Type B pancreatic cell (in vitro differentiated cells): ENCODE results near the gene NUMBL. TPM values are rescaled to one million over a fixed set of nuclear protein-coding genes. Genes with fewer than 3 reads are reported as not detected.
"Not testable (repeated sequence)": the region's sequence is repeated elsewhere in the genome, so short reads cannot be mapped to it uniquely, and the experiment has no call there.

Experiments
- DNase-seq: peaks from one replicate; pipeline ENCODE4 v3.0.0; 2021; ENCODE audit warnings: mixed read lengths; ENCODE audit not compliant: unreplicated experiment; ENCODE audit errors: extremely low spot score
- H3K27ac Mint-ChIP-seq: 2 replicates; pipeline ENCODE4 v1.8.0; 2021; ENCODE audit warnings: mild to moderate bottlenecking, mixed read lengths
- H3K27me3 Mint-ChIP-seq: 2 replicates; pipeline ENCODE4 v1.8.0; 2021; ENCODE audit warnings: mixed read lengths
- H3K36me3 Mint-ChIP-seq: 2 replicates; pipeline ENCODE4 v1.8.0; 2021; ENCODE audit warnings: mixed read lengths
- H3K4me1 Mint-ChIP-seq: one replicate; pipeline ENCODE4 v1.8.0; 2021; ENCODE audit warnings: mixed read lengths; ENCODE audit not compliant: unreplicated experiment
- H3K4me3 Mint-ChIP-seq: 2 replicates; pipeline ENCODE4 v1.8.0; 2021; ENCODE audit warnings: mild to moderate bottlenecking, mixed read lengths
- H3K9me3 Mint-ChIP-seq: 2 replicates; pipeline ENCODE4 v1.8.0; 2021; ENCODE audit warnings: mixed read lengths
- total RNA-seq: library from RNA; stranded (reverse); gene quantifications from 2 replicates; pipeline ENCODE4 v1.2.1, GENCODE V29; 2021; ENCODE audit warnings: low replicate concordance
- TF ChIP-seq, protein P1 (sequence below): fragments of 200-600 bp; sonication (generic); conservative IDR thresholded peaks from 2 replicates; pipeline ENCODE4 v1.5.0; 2021; ENCODE audit warnings: antibody characterized with exemption, mild to moderate bottlenecking

Gene NUMBL
- total RNA-seq, 1 donor from 2014 or later: 28.9 TPM

DNA sequence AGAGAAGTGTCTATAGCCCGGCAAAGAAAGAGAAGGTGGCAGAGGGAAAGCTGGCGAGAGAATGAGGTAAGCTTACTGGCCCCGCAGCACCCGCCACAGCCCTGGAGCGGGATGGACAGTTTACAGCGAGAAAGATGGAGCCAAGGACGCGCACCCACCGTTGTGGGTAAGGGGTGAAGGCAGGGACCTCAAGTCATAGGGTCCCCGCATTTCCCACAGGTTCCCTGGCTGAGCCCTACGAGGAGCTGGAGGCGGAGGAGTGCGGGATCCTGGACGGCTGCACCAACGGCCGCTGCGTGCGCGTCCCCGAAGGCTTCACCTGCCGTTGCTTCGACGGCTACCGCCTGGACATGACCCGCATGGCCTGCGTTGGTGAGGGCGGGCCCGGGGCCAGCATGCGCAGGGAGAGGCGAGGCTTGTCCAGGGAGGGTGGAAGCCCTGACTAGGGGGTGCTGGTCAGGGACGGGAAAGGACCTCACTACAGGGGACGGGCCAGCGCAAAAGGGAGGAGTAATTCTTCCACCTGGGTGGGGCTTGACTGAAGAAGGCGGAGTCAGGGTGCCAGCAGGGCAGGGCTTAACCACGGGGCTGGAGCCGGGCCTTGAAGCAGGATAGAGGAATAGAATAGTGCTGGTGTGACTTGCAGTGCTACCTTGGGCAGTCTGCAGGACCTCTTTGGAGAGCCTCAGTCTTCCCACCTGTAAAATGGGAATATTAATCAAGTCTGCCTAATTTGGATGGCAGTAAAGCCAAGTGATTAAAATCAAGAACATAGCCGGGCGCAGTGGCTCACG is 62.8 kb downstream of the NUMBL start:
- H3K4me3 Mint-ChIP-seq: no peak overlapping the region
- DNase-seq: no peak
- H3K4me1 Mint-ChIP-seq: peaks cover 11% of the 10 kb centered on the region
- H3K9me3 Mint-ChIP-seq: no peaks in the 10 kb centered on the region
- peaks cover 18% of the 10 kb centered on the region for H3K36me3 Mint-ChIP-seq
- TF ChIP-seq, protein P1, sequence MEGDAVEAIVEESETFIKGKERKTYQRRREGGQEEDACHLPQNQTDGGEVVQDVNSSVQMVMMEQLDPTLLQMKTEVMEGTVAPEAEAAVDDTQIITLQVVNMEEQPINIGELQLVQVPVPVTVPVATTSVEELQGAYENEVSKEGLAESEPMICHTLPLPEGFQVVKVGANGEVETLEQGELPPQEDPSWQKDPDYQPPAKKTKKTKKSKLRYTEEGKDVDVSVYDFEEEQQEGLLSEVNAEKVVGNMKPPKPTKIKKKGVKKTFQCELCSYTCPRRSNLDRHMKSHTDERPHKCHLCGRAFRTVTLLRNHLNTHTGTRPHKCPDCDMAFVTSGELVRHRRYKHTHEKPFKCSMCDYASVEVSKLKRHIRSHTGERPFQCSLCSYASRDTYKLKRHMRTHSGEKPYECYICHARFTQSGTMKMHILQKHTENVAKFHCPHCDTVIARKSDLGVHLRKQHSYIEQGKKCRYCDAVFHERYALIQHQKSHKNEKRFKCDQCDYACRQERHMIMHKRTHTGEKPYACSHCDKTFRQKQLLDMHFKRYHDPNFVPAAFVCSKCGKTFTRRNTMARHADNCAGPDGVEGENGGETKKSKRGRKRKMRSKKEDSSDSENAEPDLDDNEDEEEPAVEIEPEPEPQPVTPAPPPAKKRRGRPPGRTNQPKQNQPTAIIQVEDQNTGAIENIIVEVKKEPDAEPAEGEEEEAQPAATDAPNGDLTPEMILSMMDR: no peak
- no peak overlapping the region for H3K27ac Mint-ChIP-seq
- peaks cover 3% of the 10 kb centered on the region for H3K27me3 Mint-ChIP-seq

- H3K27ac Mint-ChIP-seq: no peak overlapping the region
- H3K27me3 Mint-ChIP-seq: no peaks in the 10 kb centered on the region
- TF ChIP-seq, protein P1: no peak
- peaks cover 11% of the 10 kb centered on the region for H3K4me1 Mint-ChIP-seq
- H3K4me3 Mint-ChIP-seq: no peak overlapping the region
- H3K9me3 Mint-ChIP-seq: no peaks in the 10 kb centered on the region
- DNase-seq: no peak
- peaks cover 18% of the 10 kb centered on the region for H3K36me3 Mint-ChIP-seq
Measured at GRCh38 chr19:40626918-40627317, 63.5 kb downstream of the NUMBL start.

- TF ChIP-seq, protein P1: no peak
- Mint-ChIP-seq H3K4me3 (no peak overlapping the region), H3K27ac (peak overlapping the region; percentile 25), H3K36me3 (peaks cover 20% of the 10 kb centered on the region), H3K9me3 (no peaks in the 10 kb centered on the region), H3K4me1 (peaks cover 9% of the 10 kb centered on the region), H3K27me3 (no peaks in the 10 kb centered on the region)
- no peak for DNase-seq
Measured at GRCh38 chr19:40625406-40626120, 64.9 kb downstream of the NUMBL start.

GRCh38 chr19:40624369-40625153 is 65.9 kb downstream of the NUMBL start:
- H3K4me1 Mint-ChIP-seq: not testable (repeated sequence)

DNA sequence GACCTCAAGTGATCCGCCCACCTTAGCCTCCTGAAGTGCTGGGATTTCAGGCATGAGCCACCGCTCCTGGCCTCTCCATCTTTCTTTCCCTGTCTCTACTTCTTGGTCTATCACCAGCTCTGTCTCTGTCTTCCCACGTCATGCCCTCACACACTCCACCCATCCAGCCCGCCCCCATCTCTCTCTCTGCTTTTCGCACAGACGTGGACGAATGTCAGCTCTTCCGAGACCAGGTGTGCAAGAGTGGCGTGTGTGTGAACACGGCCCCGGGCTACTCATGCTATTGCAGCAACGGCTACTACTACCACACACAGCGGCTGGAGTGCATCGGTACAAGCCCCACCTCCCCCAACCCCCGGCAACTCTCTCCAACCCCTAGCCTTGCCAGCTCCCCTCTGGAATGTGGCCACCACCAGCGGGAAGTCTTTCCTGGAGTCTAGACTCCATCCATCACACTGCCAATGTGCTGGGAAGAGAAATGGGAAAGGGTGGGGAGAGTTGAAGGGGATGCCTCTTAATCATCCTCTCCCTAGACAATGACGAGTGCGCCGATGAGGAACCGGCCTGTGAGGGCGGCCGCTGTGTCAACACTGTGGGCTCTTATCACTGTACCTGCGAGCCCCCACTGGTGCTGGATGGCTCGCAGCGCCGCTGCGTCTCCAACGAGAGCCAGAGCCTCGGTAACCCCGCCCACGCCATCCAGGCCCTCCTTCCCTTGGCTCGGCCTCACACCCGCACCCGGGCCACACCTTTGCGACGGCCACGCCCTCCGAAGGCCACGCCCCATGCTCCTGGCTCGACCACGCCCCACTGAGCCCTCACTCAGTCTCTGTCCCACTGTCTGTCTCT is 66.8 kb downstream of the NUMBL start:
- Mint-ChIP-seq H3K27ac (peak overlapping the region; percentile 74), H3K4me3 (peak overlapping the region; percentile 68), H3K9me3 (no peaks in the 10 kb centered on the region), H3K27me3 (no peaks in the 10 kb centered on the region), H3K36me3 (peaks cover 23% of the 10 kb centered on the region), H3K4me1 (peaks cover 7% of the 10 kb centered on the region)
- DNase-seq: no peak
- TF ChIP-seq, protein P1: no peak

More at GRCh38 chr19:40624369-40625153, 65.9 kb downstream of the NUMBL start:
- not testable (repeated sequence) for DNase-seq, H3K4me3 Mint-ChIP-seq, H3K27ac Mint-ChIP-seq, H3K9me3 Mint-ChIP-seq, H3K27me3 Mint-ChIP-seq
- H3K36me3 Mint-ChIP-seq: peaks cover 18% of the 10 kb centered on the region
